Glutamatergic neuron (in vitro differentiated cells): Measurements from ENCODE around the gene MAML1. TPM values are rescaled to one million over a fixed set of nuclear protein-coding genes. Genes with fewer than 3 reads are reported as not detected.

Source experiments
- DNase-seq: peaks from one replicate; pipeline ENCODE4 v3.0.0; 2022
- H3K27ac Mint-ChIP-seq: one replicate; pipeline ENCODE4 v1.8.0; 2020; ENCODE audit warnings: mild to moderate bottlenecking, mixed read lengths, inconsistent platforms; ENCODE audit not compliant: unreplicated experiment
- H3K27me3 Mint-ChIP-seq: one replicate; pipeline ENCODE4 v1.8.0; 2020; ENCODE audit warnings: mild to moderate bottlenecking, moderate library complexity, mixed read lengths, inconsistent platforms; ENCODE audit not compliant: unreplicated experiment
- H3K36me3 Mint-ChIP-seq: one replicate; pipeline ENCODE4 v1.8.0; 2020; ENCODE audit warnings: mild to moderate bottlenecking, mixed read lengths, inconsistent platforms; ENCODE audit not compliant: unreplicated experiment
- H3K4me1 Mint-ChIP-seq: one replicate; pipeline ENCODE4 v1.8.0; 2020; ENCODE audit warnings: mild to moderate bottlenecking, low read depth, mixed read lengths, inconsistent platforms; ENCODE audit not compliant: unreplicated experiment
- H3K4me3 Mint-ChIP-seq: one replicate; pipeline ENCODE4 v1.8.0; 2020; ENCODE audit warnings: mild to moderate bottlenecking, mixed read lengths, inconsistent platforms; ENCODE audit not compliant: unreplicated experiment
- H3K9me3 Mint-ChIP-seq: one replicate; pipeline ENCODE4 v1.8.0; 2020; ENCODE audit warnings: mild to moderate bottlenecking, moderate library complexity, mixed read lengths, inconsistent platforms; ENCODE audit not compliant: unreplicated experiment
- CTCF ChIP-seq: fragments of 200-600 bp; sonication (generic); IDR thresholded peaks from one replicate; pipeline ENCODE4 v1.5.0; 2021; ENCODE audit not compliant: partially characterized antibody, unreplicated experiment
- total RNA-seq: library from RNA; stranded (reverse); fragmentation: NEBNext Ultra II Directional; extraction: Animal tissue kit (Norgen Biotek cat#: 25700); gene quantifications from one replicate; pipeline ENCODE4 v1.2.1, GENCODE V29; 2021; ENCODE audit not compliant: unreplicated experiment

MAML1 gene
- total RNA-seq, 1 donor from 2014 or later, result 30.0 TPM

GRCh38 chr5:179816796-179817469 lies 84.3 kb downstream of the MAML1 start:
- Mint-ChIP-seq H3K36me3 (peaks cover 4% of the 10 kb centered on the region), H3K4me1 (peaks cover 8% of the 10 kb centered on the region), H3K4me3 (no peak overlapping the region), H3K9me3 (peaks cover 8% of the 10 kb centered on the region), H3K27ac (no peak overlapping the region), H3K27me3 (peaks cover 11% of the 10 kb centered on the region)
- no peak for DNase-seq
- no peak for TF ChIP-seq CTCF

- no peak for DNase-seq
- Mint-ChIP-seq H3K4me1 (peaks cover 13% of the 10 kb centered on the region), H3K27ac (no peak overlapping the region), H3K4me3 (peak overlapping the region; percentile 57), H3K9me3 (peaks cover 12% of the 10 kb centered on the region), H3K36me3 (peaks cover 4% of the 10 kb centered on the region), H3K27me3 (peaks cover 11% of the 10 kb centered on the region)
- no peak for TF ChIP-seq CTCF
Observed at GRCh38 chr5:179817470-179817840, 84.8 kb downstream of the MAML1 start.

- Mint-ChIP-seq H3K27me3 (peaks cover 11% of the 10 kb centered on the region), H3K4me1 (peaks cover 13% of the 10 kb centered on the region), H3K4me3 (peak overlapping the region; percentile 75), H3K27ac (peak overlapping the region; percentile 64), H3K36me3 (peaks cover 4% of the 10 kb centered on the region), H3K9me3 (peaks cover 12% of the 10 kb centered on the region)
- DNase-seq, result no peak
- no peak for TF ChIP-seq CTCF
Observed at GRCh38 chr5:179817890-179818745, 85.5 kb downstream of the MAML1 start.

- H3K4me3 Mint-ChIP-seq, result peak overlapping the region; percentile 75
- H3K27me3 Mint-ChIP-seq, result peaks cover 11% of the 10 kb centered on the region
- peak overlapping the region; percentile 33 for H3K27ac Mint-ChIP-seq
- H3K4me1 Mint-ChIP-seq, result peaks cover 15% of the 10 kb centered on the region
- peak; percentile 74 for DNase-seq
- no peak for TF ChIP-seq CTCF
- peaks cover 4% of the 10 kb centered on the region for H3K36me3 Mint-ChIP-seq
- peaks cover 13% of the 10 kb centered on the region for H3K9me3 Mint-ChIP-seq
Observed at GRCh38 chr5:179818746-179819295, 86.2 kb downstream of the MAML1 start.
